ENCODE data around the gene CMTM1. TPM values are rescaled to one million over a fixed set of nuclear protein-coding genes. Genes with fewer than 3 reads are reported as not detected.

CMTM1 gene
- total and polyA plus RNA-seq, 11 donors: 0.40 to 2.4 (median 1.1) TPM; not detected in 2

DNA sequence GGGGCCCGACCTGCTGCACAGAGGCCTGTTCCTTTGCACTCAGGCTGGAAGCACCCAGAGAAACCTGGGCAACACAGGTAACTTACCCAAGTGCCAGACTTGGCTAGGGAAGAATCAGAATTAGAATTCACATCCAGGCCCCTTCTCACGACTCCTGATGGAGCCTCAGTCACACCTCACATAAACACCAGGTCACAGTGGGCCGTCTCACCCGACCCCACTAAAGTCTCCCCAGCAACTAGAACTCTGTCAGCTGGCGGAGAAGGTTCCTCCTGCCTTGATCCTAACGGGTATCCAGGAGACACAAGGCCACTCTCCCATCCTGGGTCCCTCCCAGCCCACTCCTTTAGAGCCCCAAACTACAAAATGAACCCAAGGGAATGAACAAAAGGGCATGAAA lies 22.7 kb upstream of the CMTM1 start:
- H3K4me1 ChIP-seq: peaks cover 0 to 32% (median 7%) of the 10 kb centered on the region in 12 donors
- peaks cover 0 to 74% (median 42%) of the 10 kb centered on the region in 9 donors for H3K36me3 ChIP-seq
- no peaks in the 10 kb centered on the region for H3K27me3 ChIP-seq
- no peak overlapping the region for H3K4me3 ChIP-seq
- H3K27ac ChIP-seq: peak overlapping the region in 2 of 12 donors; percentile 2 to 79
- H3K9me3 ChIP-seq: no peaks in the 10 kb centered on the region
- intact Hi-C loops (cut with DNase I): no loop called here
- DNase-seq (no peak), ATAC-seq (no peak)
- TF ChIP-seq, protein P1, sequence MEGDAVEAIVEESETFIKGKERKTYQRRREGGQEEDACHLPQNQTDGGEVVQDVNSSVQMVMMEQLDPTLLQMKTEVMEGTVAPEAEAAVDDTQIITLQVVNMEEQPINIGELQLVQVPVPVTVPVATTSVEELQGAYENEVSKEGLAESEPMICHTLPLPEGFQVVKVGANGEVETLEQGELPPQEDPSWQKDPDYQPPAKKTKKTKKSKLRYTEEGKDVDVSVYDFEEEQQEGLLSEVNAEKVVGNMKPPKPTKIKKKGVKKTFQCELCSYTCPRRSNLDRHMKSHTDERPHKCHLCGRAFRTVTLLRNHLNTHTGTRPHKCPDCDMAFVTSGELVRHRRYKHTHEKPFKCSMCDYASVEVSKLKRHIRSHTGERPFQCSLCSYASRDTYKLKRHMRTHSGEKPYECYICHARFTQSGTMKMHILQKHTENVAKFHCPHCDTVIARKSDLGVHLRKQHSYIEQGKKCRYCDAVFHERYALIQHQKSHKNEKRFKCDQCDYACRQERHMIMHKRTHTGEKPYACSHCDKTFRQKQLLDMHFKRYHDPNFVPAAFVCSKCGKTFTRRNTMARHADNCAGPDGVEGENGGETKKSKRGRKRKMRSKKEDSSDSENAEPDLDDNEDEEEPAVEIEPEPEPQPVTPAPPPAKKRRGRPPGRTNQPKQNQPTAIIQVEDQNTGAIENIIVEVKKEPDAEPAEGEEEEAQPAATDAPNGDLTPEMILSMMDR (IDR thresholded peaks at IDR 0.05): no peak
- TF ChIP-seq POLR2A (IDR thresholded peaks at IDR 0.05): no peak
- 83 to 89% (median 87%) methylated on average over 5 to 6 of the region's 6 CpGs for WGBS, 4 donors

DNA sequence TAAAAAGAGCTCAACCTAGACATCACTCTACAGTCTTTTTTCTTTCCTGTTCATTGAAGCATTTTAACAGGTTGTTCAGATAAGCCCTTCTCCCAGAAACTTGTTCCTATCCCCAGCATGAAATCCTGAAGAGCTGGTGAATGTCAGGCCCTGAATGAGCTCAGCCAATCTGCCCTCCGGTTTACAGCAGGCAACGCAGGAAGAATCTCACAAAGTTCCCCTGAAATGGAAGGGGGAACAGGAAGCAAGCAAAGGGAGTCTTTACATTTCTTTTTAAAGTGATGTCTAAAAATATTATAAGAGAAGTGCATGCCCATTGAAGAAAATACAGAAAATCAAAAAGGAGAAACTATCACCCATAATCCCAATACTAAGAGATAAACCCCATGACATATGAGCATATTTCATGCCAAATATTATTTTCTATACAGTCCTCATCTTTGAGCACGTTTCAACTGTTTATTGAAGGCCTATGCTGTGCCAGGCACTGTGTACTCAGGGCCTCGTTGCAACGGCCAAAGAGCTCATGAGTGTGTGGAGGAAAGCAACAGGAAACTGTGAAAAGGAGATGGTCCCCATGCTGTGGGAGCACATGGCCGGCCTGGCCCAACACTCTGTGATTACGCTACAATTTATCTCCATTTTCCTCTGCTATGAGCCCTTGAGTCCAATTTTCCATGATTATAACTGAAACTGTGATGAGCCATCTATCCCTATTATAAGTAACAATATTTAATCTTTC lies 22.1 kb upstream of the CMTM1 start:
- Histone ChIP-seq H3K4me3 (no peak overlapping the region), H3K27ac (peak overlapping the region in 1 of 12 donors; percentile 79), H3K27me3 (no peaks in the 10 kb centered on the region), H3K36me3 (peaks cover 0 to 69% (median 42%) of the 10 kb centered on the region in 9 donors), H3K4me1 (peaks cover 0 to 38% (median 14%) of the 10 kb centered on the region in 12 donors), H3K9me3 (no peaks in the 10 kb centered on the region)
- intact Hi-C loops (cut with DNase I): no loop called here
- no peak for DNase-seq
- no peak for TF ChIP-seq POLR2A (IDR thresholded peaks at IDR 0.05)
- TF ChIP-seq, protein P1 (IDR thresholded peaks at IDR 0.05): no peak
- 75 to 80% (median 77%) methylated on average over 7 of the region's 7 CpGs for WGBS, 4 donors
- ATAC-seq: no peak

DNA sequence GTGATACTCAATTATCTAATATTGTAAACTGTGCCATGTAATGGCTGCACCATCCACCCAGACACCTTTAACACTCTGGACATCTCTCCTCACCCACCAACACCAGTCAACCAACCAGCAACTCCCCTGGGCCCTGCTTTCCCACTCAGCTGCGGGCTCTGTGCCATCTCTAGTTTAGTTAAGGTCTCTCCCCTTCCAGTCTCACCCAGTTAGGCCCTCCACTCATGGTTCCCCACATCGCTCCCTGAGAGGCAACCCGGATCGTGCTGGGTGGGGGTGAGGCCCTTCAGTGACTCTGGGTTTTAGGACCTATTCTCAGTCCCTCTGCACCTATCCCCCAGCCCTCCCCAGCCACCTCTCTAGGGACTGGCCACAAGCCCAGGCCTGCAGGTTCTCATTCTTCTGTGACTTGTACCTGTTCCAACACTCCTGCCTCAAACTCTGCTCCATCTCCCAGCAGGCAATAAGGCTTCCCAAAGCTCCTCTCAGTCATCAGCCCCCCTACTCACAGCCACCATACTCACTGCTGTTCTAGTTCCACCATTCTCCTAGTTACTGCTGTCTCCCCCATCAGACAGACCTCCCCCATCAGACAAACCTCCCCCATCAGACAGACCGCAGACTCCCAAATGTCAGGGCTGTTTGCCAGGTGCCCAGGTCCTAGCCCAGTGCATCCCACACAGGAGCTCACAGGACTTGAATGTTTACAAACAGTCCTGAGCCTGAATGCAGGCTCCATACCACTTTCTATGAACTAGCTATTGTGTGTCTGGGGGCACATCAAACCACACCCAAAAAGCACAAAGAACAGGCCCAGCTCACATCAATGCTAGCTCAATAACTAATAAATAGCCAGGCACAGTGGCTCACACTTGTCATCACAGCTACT lies 18.9 kb upstream of the CMTM1 start:
- peaks cover 0 to 64% (median 33%) of the 10 kb centered on the region in 12 donors for H3K4me1 ChIP-seq
- no peak for TF ChIP-seq POLR2A (IDR thresholded peaks at IDR 0.05)
- TF ChIP-seq, protein P1 (IDR thresholded peaks at IDR 0.05): no peak
- H3K27me3 ChIP-seq: no peaks in the 10 kb centered on the region
- 93 to 97% (median 96%) methylated on average over 5 of the region's 5 CpGs for WGBS, 4 donors
- intact Hi-C loops (cut with DNase I): no loop called here
- no peaks in the 10 kb centered on the region for H3K9me3 ChIP-seq
- peak overlapping the region in 3 of 12 donors; percentile 97 to 99 (median 97) for H3K27ac ChIP-seq
- ATAC-seq: no peak
- no peak overlapping the region for H3K4me3 ChIP-seq
- DNase-seq: no peak
- peaks cover 0 to 43% (median 24%) of the 10 kb centered on the region in 9 donors for H3K36me3 ChIP-seq

DNA sequence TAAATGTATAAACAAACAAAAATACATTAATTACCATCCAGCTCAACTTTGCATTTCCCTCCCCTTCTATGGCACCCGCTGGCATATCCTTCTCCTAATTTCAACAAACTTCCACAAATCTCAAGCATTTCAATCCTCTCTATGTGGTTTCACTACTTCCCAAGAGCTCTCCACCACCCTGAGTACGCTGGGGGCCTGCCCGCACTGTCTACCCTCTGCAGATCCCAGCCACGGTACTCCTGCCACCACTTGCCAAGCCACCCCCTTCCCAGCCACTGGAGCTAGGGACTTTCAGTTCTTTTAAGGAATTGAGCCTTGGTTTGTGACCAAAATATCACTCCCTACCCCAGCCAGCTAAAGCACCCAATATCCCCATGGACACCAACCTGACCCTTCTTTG lies 18.2 kb upstream of the CMTM1 start:
- peaks cover 0 to 64% (median 36%) of the 10 kb centered on the region in 12 donors for H3K4me1 ChIP-seq
- ATAC-seq: no peak
- H3K27me3 ChIP-seq: no peaks in the 10 kb centered on the region
- H3K9me3 ChIP-seq: no peaks in the 10 kb centered on the region
- peak overlapping the region in 9 of 12 donors; percentile 22 to 99 (median 97) for H3K27ac ChIP-seq
- intact Hi-C loops (cut with DNase I): loop anchor here in 2 of 10 donors (2.0 kb wide), 1 partner anchor 31 kb away; no protein-coding TSS in a partner anchor
- H3K36me3 ChIP-seq: peaks cover 0 to 39% (median 22%) of the 10 kb centered on the region in 9 donors
- 86 to 92% (median 88%) methylated on average over 4 of the region's 4 CpGs for WGBS, 4 donors
- H3K4me3 ChIP-seq: peak overlapping the region in 2 of 12 donors; percentile 88 to 91
- DNase-seq: no peak
- TF ChIP-seq, protein P1 (IDR thresholded peaks at IDR 0.05): no peak
- TF ChIP-seq POLR2A (IDR thresholded peaks at IDR 0.05): no peak

Data from heart left ventricle (tissue), 16 donors.